Hepatocyte (in vitro differentiated cells): ENCODE measurements around the gene PLEKHA7. TPM values are rescaled to one million over a fixed set of nuclear protein-coding genes. Genes with fewer than 3 reads are reported as not detected.

Experiments
- DNase-seq: peaks from one replicate; pipeline ENCODE4 v3.0.0-alpha.2; 2016; ENCODE audit warnings: low spot score
- H2AFZ ChIP-seq: fragments of 200-600 bp; sonication (generic); 2 replicates; pipeline ENCODE4 v1.6.0; 2016; ENCODE audit warnings: antibody characterized with exemption, mild to moderate bottlenecking
- H3K27ac ChIP-seq: fragments of 200-600 bp; sonication (generic); 2 replicates; pipeline ENCODE4 v1.5.1; 2016; ENCODE audit warnings: mild to moderate bottlenecking
- H3K27me3 ChIP-seq: fragments of 200-600 bp; sonication (generic); 2 replicates; pipeline ENCODE4 v1.6.1; 2016
- H3K36me3 ChIP-seq: fragments of 200-600 bp; sonication (generic); replicated peaks from 2 replicates; pipeline ENCODE4 v1.5.1; 2016; ENCODE audit warnings: low read depth; ENCODE audit not compliant: insufficient read depth
- H3K4me1 ChIP-seq: fragments of 200-600 bp; sonication (generic); 2 replicates; pipeline ENCODE4 v1.5.1; 2016; ENCODE audit warnings: mild to moderate bottlenecking, moderate library complexity; ENCODE audit not compliant: insufficient read depth
- H3K4me2 ChIP-seq: fragments of 200-600 bp; sonication (generic); 2 replicates; pipeline ENCODE4 v1.6.0; 2016
- H3K4me3 ChIP-seq: fragments of 200-600 bp; sonication (generic); 2 replicates; pipeline ENCODE4 v1.5.1; 2016; ENCODE audit warnings: mild to moderate bottlenecking
- H3K79me2 ChIP-seq: fragments of 200-600 bp; sonication (generic); 2 replicates; pipeline ENCODE4 v1.6.0; 2017; ENCODE audit warnings: mild to moderate bottlenecking
- H3K9me2 ChIP-seq: fragments of 200-600 bp; sonication (generic); replicated peaks from 2 replicates; pipeline ENCODE4 v1.6.0; 2017; ENCODE audit warnings: mild to moderate bottlenecking; ENCODE audit not compliant: insufficient read depth
- H3K9me3 ChIP-seq: fragments of 200-600 bp; sonication (generic); 2 replicates; pipeline ENCODE4 v1.5.1; 2016; ENCODE audit warnings: low read depth, mild to moderate bottlenecking
- H4K20me1 ChIP-seq: fragments of 200-600 bp; sonication (generic); 2 replicates; pipeline ENCODE4 v1.6.0; 2016; ENCODE audit warnings: mild to moderate bottlenecking; ENCODE audit not compliant: insufficient read depth, poor library complexity, severe bottlenecking
- CTCF ChIP-seq: fragments of 200-600 bp; sonication (generic); IDR thresholded peaks from 2 replicates; pipeline ENCODE4 v1.5.1; 2016; ENCODE audit warnings: antibody characterized with exemption, mild to moderate bottlenecking; ENCODE audit not compliant: poor library complexity
- EZH2 ChIP-seq: fragments of 200-600 bp; sonication (generic); IDR thresholded peaks from 2 replicates; pipeline ENCODE4 v1.6.1; 2016; ENCODE audit warnings: antibody characterized with exemption, mild to moderate bottlenecking, borderline replicate concordance
- EZH2phosphoT487 ChIP-seq: fragments of 200-600 bp; sonication (generic); IDR thresholded peaks from one replicate; pipeline ENCODE4 v1.6.1; 2018; ENCODE audit warnings: antibody characterized with exemption, mild to moderate bottlenecking, low read depth, moderate library complexity; ENCODE audit not compliant: unreplicated experiment, severe bottlenecking
- WGBS: methylation state at CpG from one replicate; pipeline ENCODE4 v1.1.6; 2016; ENCODE audit warnings: low lambda C conversion rate; ENCODE audit errors: missing lambda C conversion rate; 5-methylcytosine and 5-hydroxymethylcytosine counted together
- polyA plus RNA-seq: library from polyadenylated mRNA; unstranded; fragments of >200 nt; fragmentation: Nextera tagmentation; extraction: Ambion mirVana; gene quantifications from 2 replicates; pipeline ENCODE4 v1.2.1, GENCODE V29; 2016
- total RNA-seq: library from RNA; depleted of rRNA; stranded (reverse); fragments of >200 nt; gene quantifications from 2 replicates; pipeline ENCODE4 v1.2.3, GENCODE V29; 2014

PLEKHA7 gene
- total and polyA plus RNA-seq, 2 experiments from 2014 or later, result 16.7 to 35.6 TPM

GRCh38 chr11:16738947-16739815 is 275.0 kb downstream of the PLEKHA7 start:
- 1% methylated on average over 32 of the region's 32 CpGs for WGBS
- H3K27ac ChIP-seq, result peak overlapping the region; percentile 99
- peaks cover 12% of the 10 kb centered on the region for H3K4me1 ChIP-seq
- peak; percentile 9 for DNase-seq
- H3K9me3 ChIP-seq, result no peaks in the 10 kb centered on the region
- H3K79me2 ChIP-seq, result peaks cover 60% of the 10 kb centered on the region
- no peak for TF ChIP-seq CTCF
- TF ChIP-seq EZH2, result no peak
- TF ChIP-seq EZH2phosphoT487, result no peak
- H2AFZ ChIP-seq, result peak overlapping the region; percentile 30
- H3K4me3 ChIP-seq, result peak overlapping the region; percentile 84
- H3K36me3 ChIP-seq, result no peaks in the 10 kb centered on the region
- H3K9me2 ChIP-seq, result no peaks in the 10 kb centered on the region
- no peaks in the 10 kb centered on the region for H3K27me3 ChIP-seq
- H3K4me2 ChIP-seq, result peak overlapping the region; percentile 77
- H4K20me1 ChIP-seq, result peaks cover 46% of the 10 kb centered on the region

- Histone ChIP-seq H3K27ac (peak within 1 kb of the TSS; percentile 99), H4K20me1 (peaks cover 38% of the 10 kb centered on the region), H3K9me2 (no peaks in the 10 kb centered on the region), H3K4me3 (peak within 1 kb of the TSS; percentile 84), H3K4me2 (peak within 1 kb of the TSS; percentile 79), H3K27me3 (no peaks in the 10 kb centered on the region), H3K79me2 (peaks cover 52% of the 10 kb centered on the region), H3K36me3 (no peaks in the 10 kb centered on the region), H2AFZ (peak within 1 kb of the TSS; percentile 83), H3K4me1 (peaks cover 12% of the 10 kb centered on the region), H3K9me3 (no peaks in the 10 kb centered on the region)
- no peak for TF ChIP-seq EZH2
- no peak for TF ChIP-seq EZH2phosphoT487
- no peak for TF ChIP-seq CTCF
- peak; percentile 97 for DNase-seq
- WGBS, result under 1% methylated on average over 47 of the region's 47 CpGs
Measured at GRCh38 chr11:16738193-16738946, 275.8 kb downstream of the PLEKHA7 start, which contains the start of gene C11orf58. Gene C11orf58, plus strand, starts transcription at chr11:16738647. Its CDS starts 132 bp downstream, at chr11:16738779.

GRCh38 chr11:16737818-16738192 is 276.4 kb downstream of the PLEKHA7 start:
- Histone ChIP-seq H3K79me2 (peaks cover 46% of the 10 kb centered on the region), H3K9me2 (no peaks in the 10 kb centered on the region), H3K36me3 (no peaks in the 10 kb centered on the region), H3K27me3 (no peaks in the 10 kb centered on the region), H3K9me3 (no peaks in the 10 kb centered on the region), H3K4me2 (peak overlapping the region; percentile 79), H4K20me1 (peaks cover 32% of the 10 kb centered on the region), H3K4me3 (peak overlapping the region; percentile 68), H3K27ac (peak overlapping the region; percentile 94), H3K4me1 (peaks cover 12% of the 10 kb centered on the region), H2AFZ (peak overlapping the region; percentile 83)
- WGBS, result 2% methylated on average over 6 of the region's 6 CpGs
- peak; percentile 28 for DNase-seq
- TF ChIP-seq EZH2, result no peak
- TF ChIP-seq EZH2phosphoT487, result no peak
- TF ChIP-seq CTCF, result no peak

Other genes with a start within 250 kb of the PLEKHA7 start
- gene RPS13, start 63.3 kb upstream of the PLEKHA7 start, total RNA-seq, result 1,042 and 1,135 TPM in 2 replicates
- 567 and 644 TPM in 2 replicates for gene RPS13, start 63.3 kb upstream of the PLEKHA7 start, polyA plus RNA-seq
- 96.1 and 98.6 TPM in 2 replicates for gene PIK3C2A, start 193.6 kb upstream of the PLEKHA7 start, total RNA-seq
- gene PIK3C2A, start 193.6 kb upstream of the PLEKHA7 start, polyA plus RNA-seq, result 19.4 and 20.1 TPM in 2 replicates